Colonic mucosa (tissue), 4 donors: ENCODE data around the gene MRPL22. TPM values are rescaled to one million over a fixed set of nuclear protein-coding genes. Genes with fewer than 3 reads are reported as not detected.
"Not testable (repeated sequence)": the region's sequence is repeated elsewhere in the genome, so short reads cannot be mapped to it uniquely, and the experiment has no call there.

ENCODE experiments used
- DNase-seq: peaks from one replicate; pipeline ENCODE4 v3.0.0-alpha.2; 2020
- H3K27ac ChIP-seq: fragments of 200-600 bp; one replicate; pipeline ENCODE4 v1.8.0; 2021
- H3K27me3 ChIP-seq: fragments of 200-600 bp; one replicate; pipeline ENCODE4 v1.8.0; 2021
- H3K36me3 ChIP-seq: fragments of 200-600 bp; one replicate; pipeline ENCODE4 v1.8.0; 2021
- H3K4me1 ChIP-seq: fragments of 200-600 bp; one replicate; pipeline ENCODE4 v1.8.0; 2021; ENCODE audit warnings: mild to moderate bottlenecking
- H3K4me3 ChIP-seq: fragments of 200-600 bp; one replicate; pipeline ENCODE4 v1.8.0; 2021
- H3K9ac ChIP-seq, 2 donors: one replicate each; pipeline ENCODE4 v1.7.0; 2013; ENCODE audit warnings: control low read depth in 2 of 2, low read depth in 2 of 2, low read length in 2 of 2
- H3K9me3 ChIP-seq: fragments of 200-600 bp; one replicate; pipeline ENCODE4 v1.8.0; 2021
- intact Hi-C: fragments of 100-400 bp; cut with DNase I; formaldehyde crosslinking; loops from one replicate; pipeline ENCODE4 v1.14.1; 2022
- total RNA-seq, 2 donors: library from RNA; stranded (reverse); fragmentation: NEBNext Ultra II Directional in 1 of 2; extraction: Animal tissue kit (Norgen Biotek cat#: 25700) in 1 of 2; gene quantifications; one replicate each; pipeline ENCODE4 v1.2.1, GENCODE V29; 2021
- TF ChIP-seq, protein P1 (sequence below): fragments of 200-600 bp; IDR thresholded peaks from one replicate; pipeline ENCODE4 v1.8.0; 2022; ENCODE audit warnings: antibody characterized with exemption, mild to moderate bottlenecking
- donor health status: healthy.
- donor health status: DM: no; HTN: no; CAD: no.
- donor health status: DM: no; HTN: no; CAD: no.

Gene MRPL22
- total RNA-seq, 2 donors from 2014 or later, result 51.4 to 62.3 TPM

DNA sequence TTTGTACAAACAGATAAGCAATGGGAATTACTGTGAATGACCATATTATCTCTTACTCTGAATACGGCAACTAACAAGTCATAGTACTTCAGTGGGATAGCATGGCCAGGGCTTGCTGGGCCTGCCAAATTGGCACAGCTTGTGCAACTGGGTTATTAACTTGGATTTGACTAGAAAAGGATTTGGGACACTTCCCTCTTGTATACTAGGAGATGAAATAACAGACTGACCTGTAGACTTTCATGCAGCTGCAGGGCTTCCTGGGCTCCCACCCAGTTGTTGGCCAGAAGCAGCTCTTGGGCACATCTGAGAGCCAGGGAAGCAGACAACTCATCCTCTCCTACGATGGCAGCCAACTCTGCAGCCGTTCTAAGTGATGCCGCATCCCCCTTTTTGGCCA is 42.7 kb upstream of the MRPL22 start:
- no peak for DNase-seq
- H3K9me3 ChIP-seq, result no peaks in the 10 kb centered on the region
- intact Hi-C loops, result no loop called here
- TF ChIP-seq, protein P1, sequence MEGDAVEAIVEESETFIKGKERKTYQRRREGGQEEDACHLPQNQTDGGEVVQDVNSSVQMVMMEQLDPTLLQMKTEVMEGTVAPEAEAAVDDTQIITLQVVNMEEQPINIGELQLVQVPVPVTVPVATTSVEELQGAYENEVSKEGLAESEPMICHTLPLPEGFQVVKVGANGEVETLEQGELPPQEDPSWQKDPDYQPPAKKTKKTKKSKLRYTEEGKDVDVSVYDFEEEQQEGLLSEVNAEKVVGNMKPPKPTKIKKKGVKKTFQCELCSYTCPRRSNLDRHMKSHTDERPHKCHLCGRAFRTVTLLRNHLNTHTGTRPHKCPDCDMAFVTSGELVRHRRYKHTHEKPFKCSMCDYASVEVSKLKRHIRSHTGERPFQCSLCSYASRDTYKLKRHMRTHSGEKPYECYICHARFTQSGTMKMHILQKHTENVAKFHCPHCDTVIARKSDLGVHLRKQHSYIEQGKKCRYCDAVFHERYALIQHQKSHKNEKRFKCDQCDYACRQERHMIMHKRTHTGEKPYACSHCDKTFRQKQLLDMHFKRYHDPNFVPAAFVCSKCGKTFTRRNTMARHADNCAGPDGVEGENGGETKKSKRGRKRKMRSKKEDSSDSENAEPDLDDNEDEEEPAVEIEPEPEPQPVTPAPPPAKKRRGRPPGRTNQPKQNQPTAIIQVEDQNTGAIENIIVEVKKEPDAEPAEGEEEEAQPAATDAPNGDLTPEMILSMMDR, result no peak
- H3K4me1 ChIP-seq, result no peaks in the 10 kb centered on the region
- H3K27me3 ChIP-seq, result no peaks in the 10 kb centered on the region
- no peak overlapping the region for H3K27ac ChIP-seq
- H3K4me3 ChIP-seq, result no peak overlapping the region
- H3K9ac ChIP-seq, result no peak overlapping the region
- H3K36me3 ChIP-seq, result no peaks in the 10 kb centered on the region

DNA sequence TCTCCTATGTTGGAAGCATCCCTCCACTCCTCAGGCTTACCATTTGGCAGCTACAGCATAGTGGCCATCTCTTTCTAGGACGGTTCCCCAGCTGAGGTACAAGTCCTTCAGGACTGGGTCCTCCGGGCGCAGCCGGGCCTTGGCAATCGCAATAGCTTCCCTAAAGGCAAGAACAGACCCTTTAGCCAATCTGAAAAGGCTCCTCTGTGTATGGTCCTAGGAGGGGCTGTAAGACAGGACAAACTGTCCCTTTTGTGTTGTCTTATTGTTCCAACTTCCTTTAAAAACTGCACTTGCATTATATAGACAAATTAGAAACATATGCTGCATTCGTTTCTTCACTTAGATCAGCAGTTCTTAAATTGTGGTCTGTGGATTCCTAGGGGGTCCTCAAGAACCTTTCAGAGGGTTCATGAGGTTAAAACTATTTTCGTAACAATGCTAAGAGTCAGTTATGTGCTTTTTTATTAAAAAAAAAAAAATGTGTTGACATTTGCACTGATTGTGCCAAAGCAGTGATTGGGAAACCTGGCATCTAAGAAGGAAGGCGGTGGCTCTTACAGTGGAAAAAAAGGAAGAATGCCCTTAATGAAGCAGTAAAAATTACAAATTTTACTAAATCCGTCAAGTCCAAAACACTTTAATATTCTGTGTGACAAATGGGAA is 41.6 kb upstream of the MRPL22 start:
- Histone ChIP-seq H3K4me1 (no peaks in the 10 kb centered on the region), H3K36me3 (no peaks in the 10 kb centered on the region), H3K27ac (no peak overlapping the region), H3K9me3 (no peaks in the 10 kb centered on the region), H3K4me3 (no peak overlapping the region), H3K27me3 (no peaks in the 10 kb centered on the region), H3K9ac (no peak overlapping the region)
- DNase-seq, result no peak
- TF ChIP-seq, protein P1, result no peak
- intact Hi-C loops, result no loop called here

DNA sequence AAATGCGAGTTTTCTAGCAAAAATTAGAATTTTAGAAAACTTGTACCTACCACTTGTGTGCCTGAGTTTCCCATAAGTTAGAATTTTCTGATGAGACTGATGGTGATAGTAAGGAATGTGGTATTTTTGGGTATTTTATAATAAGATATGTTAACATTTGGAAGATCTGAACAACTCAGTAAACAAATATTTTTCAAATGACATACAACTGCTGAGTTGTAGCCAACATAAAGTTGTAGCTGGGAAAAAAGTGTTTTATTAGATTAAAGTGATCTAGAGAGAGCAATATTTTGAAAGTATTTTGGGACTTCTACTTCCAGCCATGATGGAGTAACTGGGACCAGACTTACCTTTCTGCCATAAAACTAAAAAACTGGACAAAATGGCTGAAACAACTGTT is 40.8 kb upstream of the MRPL22 start:
- Histone ChIP-seq H3K27ac (no peak overlapping the region), H3K4me3 (no peak overlapping the region), H3K4me1 (no peaks in the 10 kb centered on the region), H3K9me3 (no peaks in the 10 kb centered on the region), H3K36me3 (no peaks in the 10 kb centered on the region), H3K9ac (no peak overlapping the region), H3K27me3 (no peaks in the 10 kb centered on the region)
- TF ChIP-seq, protein P1, result no peak
- intact Hi-C loops, result no loop called here
- no peak for DNase-seq

DNA sequence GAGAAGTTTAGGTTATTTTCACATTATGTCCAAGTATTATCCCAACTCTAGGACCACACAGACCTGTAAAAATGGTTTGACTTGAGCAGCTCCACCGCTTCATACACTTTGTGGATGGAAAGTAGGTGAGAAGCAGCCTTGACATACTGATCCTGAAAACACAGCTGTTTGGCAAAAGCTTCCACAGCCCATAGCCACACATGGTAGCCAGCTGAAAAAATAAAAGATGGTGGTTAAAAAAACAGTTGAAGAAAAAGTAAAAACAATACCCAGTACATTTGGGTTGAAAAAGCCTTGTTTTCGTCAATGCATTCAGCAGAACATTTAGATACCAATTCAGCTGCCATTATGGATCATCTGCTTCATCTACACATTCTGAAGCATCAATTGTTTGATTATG is 39.6 kb upstream of the MRPL22 start:
- TF ChIP-seq, protein P1, result no peak
- H3K27ac ChIP-seq, result no peak overlapping the region
- H3K4me1 ChIP-seq, result no peaks in the 10 kb centered on the region
- H3K4me3 ChIP-seq, result no peak overlapping the region
- no peaks in the 10 kb centered on the region for H3K9me3 ChIP-seq
- H3K9ac ChIP-seq, result no peak overlapping the region
- DNase-seq, result no peak
- intact Hi-C loops, result no loop called here
- H3K27me3 ChIP-seq, result no peaks in the 10 kb centered on the region
- H3K36me3 ChIP-seq, result no peaks in the 10 kb centered on the region

DNA sequence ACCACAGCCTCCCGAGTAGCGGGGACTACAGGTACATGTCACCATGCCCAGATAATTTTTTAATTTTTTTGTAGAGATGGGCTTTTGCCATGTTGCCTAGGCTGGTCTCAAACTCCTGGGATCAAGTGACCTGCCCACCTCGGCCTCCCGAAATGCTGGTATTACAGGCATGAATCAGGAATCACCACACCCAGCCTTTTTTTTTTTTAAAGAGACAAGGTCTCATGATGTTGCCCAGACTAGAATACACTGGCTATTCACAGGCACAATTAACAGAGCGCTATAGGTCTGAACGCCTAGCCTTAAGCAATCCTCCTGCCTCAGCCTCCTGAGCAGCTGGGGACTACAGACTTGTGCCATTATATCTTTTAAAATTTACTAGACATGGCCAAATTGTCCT is 39.0 kb upstream of the MRPL22 start:
- Histone ChIP-seq H3K27me3 (no peaks in the 10 kb centered on the region), H3K4me3 (no peak overlapping the region), H3K9ac (no peak overlapping the region), H3K27ac (no peak overlapping the region), H3K4me1 (no peaks in the 10 kb centered on the region), H3K36me3 (no peaks in the 10 kb centered on the region), H3K9me3 (no peaks in the 10 kb centered on the region)
- intact Hi-C loops, result no loop called here
- no peak for DNase-seq
- TF ChIP-seq, protein P1, result no peak

DNA sequence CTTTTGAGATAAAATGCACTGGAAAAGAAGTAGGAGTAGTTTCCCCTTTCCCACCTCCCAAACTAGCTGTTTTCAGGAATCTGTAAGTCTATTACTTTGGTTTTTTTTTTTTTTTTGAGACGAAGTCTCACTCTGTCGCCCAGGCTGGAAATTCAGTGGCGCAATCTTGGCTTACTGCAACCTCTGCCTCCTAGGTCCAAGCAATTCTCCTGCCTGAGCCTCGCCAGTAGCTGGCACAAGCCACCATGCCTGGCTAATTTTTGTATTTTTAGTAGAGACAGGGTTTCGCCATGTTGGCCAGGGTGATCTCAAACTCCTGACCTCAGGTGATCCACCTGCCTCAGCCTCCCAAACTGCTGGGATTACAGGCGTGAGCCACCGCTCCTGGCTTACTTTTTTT is 35.3 kb upstream of the MRPL22 start:
- H3K36me3 ChIP-seq, H3K9me3 ChIP-seq, H3K9ac ChIP-seq, H3K27ac ChIP-seq, DNase-seq, intact Hi-C loops, H3K4me3 ChIP-seq, H3K27me3 ChIP-seq, H3K4me1 ChIP-seq: not testable (repeated sequence)
